Epithelial cell of esophagus (primary cell): Measurements from ENCODE around the gene PSMA6.

Experiments
- DNase-seq: peaks from one replicate; pipeline ENCODE4 v3.0.0; 2010; ENCODE audit warnings: low read depth
- H3K4me3 ChIP-seq: 2 replicates; pipeline ENCODE4 v1.5.1; 2011; ENCODE audit warnings: mild to moderate bottlenecking, low read length, control low read depth
- CTCF ChIP-seq: IDR thresholded peaks from 2 replicates; pipeline ENCODE4 v1.5.1; 2011; ENCODE audit warnings: low read depth, mild to moderate bottlenecking, low read length, control low read depth, inconsistent platforms; ENCODE audit not compliant: insufficient read depth; ENCODE audit errors: missing control alignments

The PSMA6 gene

DNA sequence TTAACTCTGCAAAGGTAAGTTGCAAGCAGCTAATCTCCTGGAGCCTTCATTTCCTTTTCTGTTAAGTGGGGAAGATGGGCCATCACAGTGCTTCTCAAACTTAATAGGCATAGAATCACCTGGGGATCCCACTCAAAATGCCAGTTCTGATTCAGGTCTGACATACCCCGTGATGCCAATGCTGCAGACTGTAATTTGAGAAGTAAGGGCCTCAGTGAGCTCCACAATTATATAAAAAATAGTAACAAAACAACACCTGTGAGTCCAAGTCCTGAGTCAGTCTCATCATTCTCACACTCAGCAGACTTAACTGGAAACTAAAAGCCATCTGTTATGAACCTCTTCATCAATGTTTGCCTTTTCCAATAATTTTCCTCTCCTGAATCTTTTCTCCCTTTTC lies 10.8 kb upstream of the PSMA6 start:
- H3K4me3 ChIP-seq = no peak overlapping the region
- no peak for TF ChIP-seq CTCF
- no peak for DNase-seq

GRCh38 chr14:35284506-35284905 lies 7.7 kb upstream of the PSMA6 start:
- no peak for TF ChIP-seq CTCF
- H3K4me3 ChIP-seq = no peak overlapping the region
- no peak for DNase-seq

DNA sequence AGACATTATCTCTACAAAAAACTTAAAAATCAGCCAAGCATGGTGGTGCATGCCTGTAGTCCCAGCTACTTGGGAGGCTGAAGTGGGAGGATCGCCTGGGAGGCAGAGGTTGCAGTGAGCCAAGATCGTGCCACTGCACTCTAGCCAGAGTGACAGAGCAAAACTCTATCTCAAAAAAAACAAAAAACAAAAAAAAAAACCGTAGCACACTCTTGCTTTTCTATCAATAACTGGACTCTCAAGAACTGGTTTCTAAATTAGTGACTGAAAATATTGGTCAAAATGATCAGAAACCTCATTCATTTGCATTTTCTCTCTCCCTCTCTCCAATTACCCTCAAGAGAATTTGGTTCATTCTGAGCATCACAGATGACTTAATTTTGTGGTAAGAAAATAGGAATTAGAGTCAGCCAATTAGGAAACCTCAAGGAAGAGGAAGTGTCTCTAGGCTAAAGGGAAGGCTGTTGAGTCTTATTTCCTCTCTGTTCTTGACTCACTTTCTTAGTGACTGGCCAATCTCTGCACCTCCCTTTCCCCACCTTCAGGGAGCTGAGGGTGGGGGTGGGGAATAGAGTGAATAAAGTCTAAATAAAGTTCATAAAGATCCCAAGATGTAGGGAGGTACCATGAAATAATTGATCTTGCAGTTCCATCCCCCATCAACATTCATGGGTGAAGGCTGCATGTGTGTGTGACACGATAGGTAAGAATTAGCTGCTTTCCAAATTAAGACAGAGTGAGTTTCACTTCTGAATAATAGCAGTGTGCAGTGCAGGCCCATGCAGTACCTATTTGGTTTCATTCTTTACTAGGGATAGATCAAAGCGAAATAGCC lies 6.8 kb upstream of the PSMA6 start:
- no peak overlapping the region for H3K4me3 ChIP-seq
- TF ChIP-seq CTCF = no peak
- DNase-seq = peak; percentile 62

DNA sequence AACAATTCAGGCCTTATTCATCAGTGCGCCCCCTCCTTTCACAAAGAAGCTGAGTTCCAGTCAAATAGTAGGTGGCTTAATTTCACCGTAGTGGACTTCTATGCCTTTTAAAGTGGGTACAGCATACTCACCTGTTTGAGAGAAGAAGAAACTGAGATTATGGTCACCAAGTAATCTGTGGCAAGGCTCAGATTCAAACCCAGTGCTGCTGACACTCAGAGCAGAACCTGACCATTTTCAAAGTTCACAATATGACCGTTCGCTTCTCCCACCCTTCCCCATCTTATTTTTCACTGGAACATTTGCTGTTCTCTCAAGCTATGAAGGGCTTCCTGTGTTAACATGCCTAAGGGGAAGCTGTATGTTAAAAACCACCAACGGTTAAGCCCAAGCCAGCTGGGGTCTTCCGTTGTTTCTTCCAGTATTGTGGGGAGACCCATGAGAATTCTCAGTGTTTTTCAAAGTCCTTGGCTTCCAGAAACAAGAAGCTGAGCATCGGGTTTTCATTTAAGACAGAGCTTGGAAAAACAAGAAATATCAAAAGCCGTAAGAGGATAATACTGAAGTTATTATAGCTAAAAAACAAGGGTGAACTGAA lies 6.1 kb upstream of the PSMA6 start:
- no peak for TF ChIP-seq CTCF
- H3K4me3 ChIP-seq = no peak overlapping the region
- DNase-seq = no peak

DNA sequence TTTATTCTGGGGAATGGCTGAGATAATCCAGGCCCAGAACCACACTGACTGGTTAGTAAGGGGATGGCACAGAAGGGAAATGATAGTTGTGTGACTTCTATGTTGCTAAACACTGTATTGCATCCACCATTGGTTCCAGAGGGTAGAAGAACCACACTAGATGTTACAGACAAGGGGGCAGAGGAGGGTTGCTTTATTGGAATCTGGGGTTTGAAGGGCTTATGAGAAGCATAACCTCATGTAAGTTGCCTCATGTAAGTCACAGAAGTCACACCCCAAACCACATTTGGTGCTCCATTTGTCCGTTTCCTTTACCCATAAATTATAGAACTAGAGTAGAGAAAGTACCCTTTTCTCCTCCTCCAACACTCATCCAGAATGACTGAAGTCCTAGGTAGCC lies 5.5 kb upstream of the PSMA6 start:
- no peak overlapping the region for H3K4me3 ChIP-seq
- no peak for TF ChIP-seq CTCF
- no peak for DNase-seq

DNA sequence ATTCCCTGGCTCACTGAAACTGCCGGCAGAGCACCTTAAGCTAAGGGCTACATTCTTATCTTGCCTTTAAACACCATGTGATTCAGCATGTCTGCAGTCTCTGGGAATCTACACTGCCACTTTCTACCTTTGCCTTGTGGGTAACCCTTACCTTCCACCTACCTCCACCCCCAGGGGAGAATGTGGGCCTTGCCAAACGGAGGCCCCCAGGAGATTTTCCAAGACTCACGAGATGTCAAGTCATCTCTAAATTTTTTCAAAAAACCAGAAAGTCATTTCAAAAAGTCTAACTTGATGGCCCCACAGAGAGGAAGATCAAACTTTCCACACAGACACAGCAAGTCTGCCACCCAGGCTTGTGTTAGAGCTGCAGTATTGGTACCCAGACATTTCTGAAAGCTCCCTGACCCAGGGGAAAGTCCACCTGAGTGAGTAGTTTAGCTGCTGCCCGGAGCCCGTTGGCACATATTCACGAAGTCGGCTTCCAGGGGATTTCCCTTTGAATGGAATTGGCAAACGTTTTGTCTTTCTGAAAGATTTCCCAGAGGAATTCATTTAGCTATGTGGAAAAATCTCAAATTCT lies 4.7 kb upstream of the PSMA6 start:
- no peak for TF ChIP-seq CTCF
- H3K4me3 ChIP-seq = no peak overlapping the region
- peak; percentile 59 for DNase-seq
